PC-9 (cell line): ENCODE measurements around the gene DTNBP1. TPM values are rescaled to one million over a fixed set of nuclear protein-coding genes. Genes with fewer than 3 reads are reported as not detected.

Experiments used
- BruUV-seq: library from RNA; stranded (reverse); fragments of 400-500 nt; replicated peaks from 2 replicates; lab custom pipeline; 2021; lab: Mats Ljungman, UMichigan
- CTCF ChIA-PET: fragments of 300-600 bp; sonication (Branson Sonifier 250); formaldehyde crosslinking; loops from one replicate; lab custom pipeline; 2022; ENCODE audit warnings: antibody characterized with exemption; lab: Charles Lee
- POLR2A ChIA-PET: fragments of 300-600 bp; sonication (Branson Sonifier 250); formaldehyde crosslinking; loops from one replicate; lab custom pipeline; 2022; ENCODE audit warnings: antibody characterized with exemption; ENCODE audit not compliant: unreplicated experiment; lab: Charles Lee
- DNase-seq, 2 experiments: peaks; one replicate each; pipeline versions ENCODE4 v3.0.0 to v3.0.0-alpha.2; 2015 to 2022; ENCODE audit warnings: mixed read lengths in 1 of 2
- H2AFZ ChIP-seq: fragments of 200-600 bp; sonication (generic); 2 replicates; pipeline ENCODE4 v1.8.1; 2017; ENCODE audit warnings: antibody characterized with exemption
- H3F3A ChIP-seq: fragments of 200-600 bp; sonication (generic); 2 replicates; pipeline ENCODE4 v1.8.1; 2017; ENCODE audit warnings: antibody characterized with exemption, mild to moderate bottlenecking, low read depth; ENCODE audit not compliant: insufficient read depth
- H3K27ac ChIP-seq: fragments of 200-600 bp; sonication (generic); 2 replicates; pipeline ENCODE4 v1.6.1; 2016; ENCODE audit warnings: mixed run types
- H3K27me3 ChIP-seq: fragments of 200-600 bp; sonication (generic); 2 replicates; pipeline ENCODE4 v1.6.1; 2016; ENCODE audit warnings: low read depth, mixed run types; ENCODE audit not compliant: insufficient read depth
- H3K36me3 ChIP-seq: fragments of 200-600 bp; sonication (generic); 2 replicates; pipeline ENCODE4 v1.6.1; 2016; ENCODE audit warnings: low read depth, mixed run types
- H3K4me1 ChIP-seq: fragments of 200-600 bp; sonication (generic); replicated peaks from 2 replicates; pipeline ENCODE4 v1.6.1; 2016; ENCODE audit warnings: mixed run types; ENCODE audit not compliant: insufficient read depth
- H3K4me2 ChIP-seq: fragments of 200-600 bp; sonication (generic); 2 replicates; pipeline ENCODE4 v1.6.1; 2017; ENCODE audit warnings: mixed run types
- H3K4me3 ChIP-seq: fragments of 200-600 bp; sonication (generic); 2 replicates; pipeline ENCODE4 v1.6.1; 2016; ENCODE audit warnings: mixed run types
- H3K79me2 ChIP-seq: fragments of 200-600 bp; sonication (generic); 2 replicates; pipeline ENCODE4 v1.6.1; 2017; ENCODE audit warnings: low read depth, mixed run types
- H3K9me2 ChIP-seq: fragments of 200-600 bp; sonication (generic); 2 replicates; pipeline ENCODE4 v1.8.1; 2017; ENCODE audit warnings: mild to moderate bottlenecking; ENCODE audit not compliant: insufficient read depth
- H3K9me3 ChIP-seq: fragments of 200-600 bp; sonication (generic); 2 replicates; pipeline ENCODE4 v1.8.1; 2016; ENCODE audit warnings: low read depth; ENCODE audit not compliant: insufficient read depth
- H4K20me1 ChIP-seq: fragments of 200-600 bp; sonication (generic); 2 replicates; pipeline ENCODE4 v1.8.1; 2017; ENCODE audit not compliant: insufficient read depth
- EZH2 ChIP-seq: fragments of 200-600 bp; sonication (generic); IDR thresholded peaks from 2 replicates; pipeline ENCODE4 v1.8.0; 2017; ENCODE audit warnings: antibody characterized with exemption, low read depth
- intact Hi-C: fragments of 100-400 bp; cut with micrococcal nuclease; formaldehyde crosslinking; loops from one replicate; pipeline ENCODE4 v1.10.0; 2022; ENCODE audit not compliant: unreplicated experiment
- total RNA-seq: library from RNA; stranded (reverse); gene quantifications from 2 replicates; pipeline ENCODE4 v1.2.3, GENCODE V29; 2021
- TF ChIP-seq, protein P1 (sequence below): fragments of 200-600 bp; sonication (generic); conservative IDR thresholded peaks from 2 replicates; pipeline ENCODE4 v1.6.1; 2017; ENCODE audit warnings: mixed run types, antibody characterized with exemption, mild to moderate bottlenecking, moderate library complexity

The DTNBP1 gene
- total RNA-seq, 1 experiment from 2014 or later: 9.1 TPM

DNA sequence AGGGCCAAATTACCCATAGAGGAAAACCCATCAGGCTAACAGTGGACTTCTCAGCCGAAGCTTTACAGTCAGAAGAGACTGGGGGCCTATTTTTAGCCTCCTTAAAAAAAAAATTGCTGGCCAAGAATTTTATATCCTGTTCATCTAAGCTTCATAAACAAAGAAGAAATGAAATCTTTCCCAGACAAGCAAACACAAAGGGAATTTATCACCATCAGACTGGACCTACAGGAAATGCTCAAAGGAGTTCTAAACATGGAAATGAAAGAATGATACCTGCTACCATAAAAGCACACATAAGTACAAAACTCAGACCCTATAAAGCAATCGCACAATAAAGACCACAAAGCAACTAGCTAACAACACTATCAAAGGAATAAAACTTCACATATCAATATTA, 19.3 kb downstream of the DTNBP1 start:
- BruUV-seq: no TSS peak

DNA sequence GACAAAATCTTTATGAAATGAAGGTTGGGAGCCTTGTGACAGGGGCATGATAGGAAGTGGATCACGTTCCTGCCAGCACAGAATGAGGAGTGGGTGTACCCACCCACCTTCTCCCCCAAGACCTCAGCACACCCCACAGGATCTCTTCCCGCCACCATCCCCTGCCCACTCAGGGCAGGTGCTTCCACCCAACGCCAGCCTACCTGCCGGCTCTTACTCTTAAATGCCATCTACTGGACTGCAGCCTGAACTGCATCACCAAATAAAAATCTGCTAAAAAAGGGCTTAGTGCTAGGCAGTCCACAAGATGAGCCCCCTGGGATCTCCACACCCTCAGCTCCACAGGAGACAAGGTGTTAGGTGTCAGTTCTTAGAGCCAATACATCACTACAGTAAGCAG, 20.6 kb downstream of the DTNBP1 start:
- H3K4me1 ChIP-seq: no peaks in the 10 kb centered on the region
- H3K9me2 ChIP-seq: no peaks in the 10 kb centered on the region
- ChIA-PET POLR2A (no interaction called here), CTCF (no interaction called here)
- H3K9me3 ChIP-seq: no peaks in the 10 kb centered on the region; the same call in 1 of the 2 replicates
- BruUV-seq: no TSS peak
- H3K27me3 ChIP-seq: no peaks in the 10 kb centered on the region
- TF ChIP-seq, protein P1, sequence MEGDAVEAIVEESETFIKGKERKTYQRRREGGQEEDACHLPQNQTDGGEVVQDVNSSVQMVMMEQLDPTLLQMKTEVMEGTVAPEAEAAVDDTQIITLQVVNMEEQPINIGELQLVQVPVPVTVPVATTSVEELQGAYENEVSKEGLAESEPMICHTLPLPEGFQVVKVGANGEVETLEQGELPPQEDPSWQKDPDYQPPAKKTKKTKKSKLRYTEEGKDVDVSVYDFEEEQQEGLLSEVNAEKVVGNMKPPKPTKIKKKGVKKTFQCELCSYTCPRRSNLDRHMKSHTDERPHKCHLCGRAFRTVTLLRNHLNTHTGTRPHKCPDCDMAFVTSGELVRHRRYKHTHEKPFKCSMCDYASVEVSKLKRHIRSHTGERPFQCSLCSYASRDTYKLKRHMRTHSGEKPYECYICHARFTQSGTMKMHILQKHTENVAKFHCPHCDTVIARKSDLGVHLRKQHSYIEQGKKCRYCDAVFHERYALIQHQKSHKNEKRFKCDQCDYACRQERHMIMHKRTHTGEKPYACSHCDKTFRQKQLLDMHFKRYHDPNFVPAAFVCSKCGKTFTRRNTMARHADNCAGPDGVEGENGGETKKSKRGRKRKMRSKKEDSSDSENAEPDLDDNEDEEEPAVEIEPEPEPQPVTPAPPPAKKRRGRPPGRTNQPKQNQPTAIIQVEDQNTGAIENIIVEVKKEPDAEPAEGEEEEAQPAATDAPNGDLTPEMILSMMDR: peak; percentile 52
- no peak for TF ChIP-seq EZH2
- no peak for DNase-seq
- peaks cover 4% of the 10 kb centered on the region for H3K36me3 ChIP-seq
- intact Hi-C loops: no loop called here
- no peak overlapping the region for H2AFZ ChIP-seq
- H4K20me1 ChIP-seq: no peaks in the 10 kb centered on the region
- H3K27ac ChIP-seq: no peak overlapping the region
- H3F3A ChIP-seq: no peaks in the 10 kb centered on the region
- no peaks in the 10 kb centered on the region for H3K79me2 ChIP-seq
- H3K4me2 ChIP-seq: no peak overlapping the region
- H3K4me3 ChIP-seq: no peak overlapping the region

More for the DNA sequence above, 19.3 kb downstream of the DTNBP1 start:
- intact Hi-C loops: no loop called here
- Histone ChIP-seq H3K9me3 (no peaks in the 10 kb centered on the region; the same call in 1 of the 2 replicates), H3K4me2 (no peak overlapping the region), H3K27ac (no peak overlapping the region), H3K27me3 (no peaks in the 10 kb centered on the region), H3K4me3 (no peak overlapping the region), H2AFZ (no peak overlapping the region), H3K9me2 (no peaks in the 10 kb centered on the region), H3K79me2 (no peaks in the 10 kb centered on the region), H3F3A (no peaks in the 10 kb centered on the region), H3K36me3 (peaks cover 4% of the 10 kb centered on the region; the same call in 1 of the 2 replicates), H4K20me1 (no peaks in the 10 kb centered on the region), H3K4me1 (no peaks in the 10 kb centered on the region)
- TF ChIP-seq, protein P1: no peak
- no peak for TF ChIP-seq EZH2
- CTCF ChIA-PET: no interaction called here
- POLR2A ChIA-PET: interaction anchor here (0.7 kb wide), 1 partner anchor 55 kb away, joined by 3 read pairs; no protein-coding TSS in a partner anchor
- DNase-seq: no peak

DNA sequence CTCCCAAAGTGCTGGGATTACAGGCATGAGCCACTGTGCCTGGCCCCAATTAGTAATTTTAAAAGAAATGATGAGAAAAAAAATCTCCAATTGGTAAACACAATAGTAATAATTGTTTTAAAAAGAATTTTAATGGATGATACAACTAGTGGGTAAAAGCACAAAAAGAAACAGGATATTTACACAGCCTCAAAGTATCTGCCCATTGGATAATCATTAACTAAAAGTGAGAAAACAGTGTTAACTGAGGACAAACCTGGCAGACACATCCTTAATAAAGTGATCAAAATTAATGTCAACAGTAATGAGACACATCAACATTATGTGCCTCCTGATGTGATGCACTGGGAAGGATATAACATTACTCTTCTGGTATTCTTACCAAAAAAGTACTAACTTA, 24.5 kb downstream of the DTNBP1 start:
- Histone ChIP-seq H2AFZ (no peak overlapping the region), H3F3A (no peaks in the 10 kb centered on the region), H3K4me3 (no peak overlapping the region), H3K79me2 (no peaks in the 10 kb centered on the region), H4K20me1 (no peaks in the 10 kb centered on the region), H3K4me1 (no peaks in the 10 kb centered on the region), H3K9me2 (no peaks in the 10 kb centered on the region), H3K27me3 (no peaks in the 10 kb centered on the region), H3K36me3 (no peaks in the 10 kb centered on the region; the same call in 1 of the 2 replicates), H3K9me3 (no peaks in the 10 kb centered on the region), H3K4me2 (no peak overlapping the region), H3K27ac (no peak overlapping the region)
- TF ChIP-seq, protein P1: no peak
- no peak for TF ChIP-seq EZH2
- POLR2A ChIA-PET: no interaction called here
- CTCF ChIA-PET: interaction anchor here (0.8 kb wide), 1 partner anchor 14 kb away, joined by 4 read pairs; no protein-coding TSS in a partner anchor
- intact Hi-C loops: no loop called here
- DNase-seq: no peak
- BruUV-seq: no TSS peak
